Common myeloid progenitor, CD34-positive (primary cell): ENCODE measurements around the gene HIF3A.
"Not testable (repeated sequence)": the region's sequence is repeated elsewhere in the genome, so short reads cannot be mapped to it uniquely, and the experiment has no call there.

Source experiments
- CTCF ChIA-PET: fragments of 350-600 bp; sonication (Branson Sonifier 250); formaldehyde crosslinking; loops from one replicate; lab custom pipeline; 2021; ENCODE audit warnings: antibody characterized with exemption; lab: Charles Lee
- POLR2A ChIA-PET: fragments of 350-600 bp; sonication (Branson Sonifier 250); formaldehyde crosslinking; loops from one replicate; lab custom pipeline; 2021; ENCODE audit warnings: antibody characterized with exemption; lab: Charles Lee
- DNase-seq, 3 donors: peaks; one replicate each; pipeline versions ENCODE4 v3.0.0 to v3.0.0-alpha.2; 2013
- H3K27ac ChIP-seq, 2 experiments: 1 replicate in 1 of 2; 2 replicates in 1 of 2; pipeline ENCODE4 v1.7.0; 2013; ENCODE audit warnings: inconsistent platforms in 2 of 2, low read length in 2 of 2, mild to moderate bottlenecking in 2 of 2, low read depth in 1 of 2, moderate library complexity in 1 of 2; ENCODE audit not compliant: severe bottlenecking in 2 of 2, insufficient read depth in 1 of 2, poor library complexity in 1 of 2
- H3K27me3 ChIP-seq, 5 experiments: replicated peaks in 2 of 5; 1 replicate in 3 of 5; 2 replicates in 2 of 5; pipeline versions ENCODE4 v1.6.1 to v1.7.0; 2013; ENCODE audit warnings: low read length in 4 of 5, mild to moderate bottlenecking in 2 of 5, moderate library complexity in 2 of 5, inconsistent platforms in 1 of 5; ENCODE audit not compliant: insufficient read depth in 5 of 5, control insufficient read depth in 4 of 5
- H3K36me3 ChIP-seq, 4 experiments: 1 replicate in 2 of 4; 2 replicates in 2 of 4; pipeline versions ENCODE4 v1.6.1 to v1.7.0; 2013; ENCODE audit warnings: low read length in 3 of 4, control low read depth in 1 of 4, mild to moderate bottlenecking in 1 of 4; ENCODE audit not compliant: control insufficient read depth in 4 of 4, insufficient read depth in 4 of 4
- H3K4me1 ChIP-seq, 4 experiments: 1 replicate in 3 of 4; 2 replicates in 1 of 4; pipeline versions ENCODE4 v1.6.1 to v1.7.1; 2013; ENCODE audit warnings: low read length in 3 of 4, mild to moderate bottlenecking in 3 of 4, control low read depth in 1 of 4, inconsistent platforms in 1 of 4, moderate library complexity in 1 of 4; ENCODE audit not compliant: control insufficient read depth in 4 of 4, insufficient read depth in 4 of 4; ENCODE audit errors: control extremely low read depth in 1 of 4
- H3K4me3 ChIP-seq, 7 experiments: 1 replicate in 4 of 7; 2 replicates in 3 of 7; pipeline versions ENCODE4 v1.5.1 to v1.7.0; 2013; ENCODE audit warnings: mild to moderate bottlenecking in 7 of 7, low read length in 6 of 7, moderate library complexity in 6 of 7, inconsistent platforms in 2 of 7, low read depth in 2 of 7, control low read depth in 1 of 7; ENCODE audit not compliant: insufficient read depth in 4 of 7, control insufficient read depth in 1 of 7; ENCODE audit errors: extremely low read depth in 1 of 7
- H3K9me3 ChIP-seq, 5 experiments: 1 replicate in 4 of 5; 2 replicates in 1 of 5; pipeline versions ENCODE4 v1.6.1 to v1.7.1; 2013; ENCODE audit warnings: low read length in 4 of 5, mild to moderate bottlenecking in 2 of 5, inconsistent platforms in 1 of 5, low read depth in 1 of 5, moderate library complexity in 1 of 5; ENCODE audit not compliant: control insufficient read depth in 4 of 5, insufficient read depth in 2 of 5; ENCODE audit errors: control extremely low read depth in 1 of 5
- WGBS: methylation state at CpG from one replicate; pipeline ENCODE4 v1.1.5; 2013; ENCODE audit not compliant: insufficient coverage; 5-methylcytosine and 5-hydroxymethylcytosine counted together

HIF3A gene

GRCh38 chr19:46273931-46274330, 22.9 kb upstream of the HIF3A start:
- H3K4me3 ChIP-seq, H3K36me3 ChIP-seq, H3K27ac ChIP-seq, POLR2A ChIA-PET, H3K4me1 ChIP-seq, H3K9me3 ChIP-seq, DNase-seq, CTCF ChIA-PET: not testable (repeated sequence)
- H3K27me3 ChIP-seq, result peaks cover 3 to 40% (median 17%) of the 10 kb centered on the region in 5 experiments
- WGBS, result 92% methylated on average over 6 of the region's 6 CpGs

- Histone ChIP-seq H3K4me1 (peaks cover 0 to 6% (median 2%) of the 10 kb centered on the region in 4 experiments), H3K27me3 (peaks cover 0 to 4% (median 0%) of the 10 kb centered on the region in 5 experiments), H3K36me3 (no peaks in the 10 kb centered on the region), H3K4me3 (no peak overlapping the region), H3K9me3 (no peaks in the 10 kb centered on the region), H3K27ac (no peak overlapping the region)
- no peak for DNase-seq
- 97% methylated on average over 7 of the region's 7 CpGs for WGBS
- ChIA-PET POLR2A (no interaction called here), CTCF (interaction anchor here (4.1 kb wide), 1 partner anchor 18 kb away, joined by 21 read pairs; the partner anchor contains the start of gene HIF3A)
Measured at GRCh38 chr19:46279177-46279576, 17.7 kb upstream of the HIF3A start.

GRCh38 chr19:46283771-46284170, 13.1 kb upstream of the HIF3A start:
- 20% methylated on average over 3 of the region's 4 CpGs for WGBS
- Histone ChIP-seq H3K9me3 (no peaks in the 10 kb centered on the region), H3K4me1 (peaks cover 0 to 6% (median 2%) of the 10 kb centered on the region in 4 experiments), H3K27ac (no peak overlapping the region), H3K36me3 (no peaks in the 10 kb centered on the region), H3K27me3 (peaks cover 0 to 3% (median 0%) of the 10 kb centered on the region in 5 experiments), H3K4me3 (no peak overlapping the region)
- CTCF ChIA-PET, result interaction anchor here (0.5 to 1.0 kb wide), 3 partner anchors 9 to 114 kb away, joined by 3 read pairs; no protein-coding TSS in a partner anchor
- POLR2A ChIA-PET, result no interaction called here
- no peak for DNase-seq

GRCh38 chr19:46284635-46285034, 12.2 kb upstream of the HIF3A start:
- Histone ChIP-seq H3K27ac (no peak overlapping the region), H3K4me1 (peaks cover 0 to 6% (median 2%) of the 10 kb centered on the region in 4 experiments), H3K4me3 (no peak overlapping the region), H3K9me3 (peaks cover 0 to 3% (median 1%) of the 10 kb centered on the region in 5 experiments), H3K36me3 (no peaks in the 10 kb centered on the region), H3K27me3 (no peaks in the 10 kb centered on the region)
- POLR2A ChIA-PET, result no interaction called here
- 100% methylated on average over 9 of the region's 9 CpGs for WGBS
- CTCF ChIA-PET, result interaction anchor here (1.0 kb wide), 1 partner anchor 8 kb away, joined by 3 read pairs; no protein-coding TSS in a partner anchor
- no peak for DNase-seq

- Histone ChIP-seq H3K27me3 (no peaks in the 10 kb centered on the region), H3K9me3 (peaks cover 0 to 15% (median 3%) of the 10 kb centered on the region in 5 experiments), H3K4me3 (no peak overlapping the region), H3K36me3 (no peaks in the 10 kb centered on the region), H3K27ac (no peak overlapping the region), H3K4me1 (peaks cover 0 to 6% (median 2%) of the 10 kb centered on the region in 4 experiments)
- ChIA-PET POLR2A (no interaction called here), CTCF (no interaction called here)
- peak in 1 of 3 donors; percentile 67 for DNase-seq
- 77% methylated on average over 7 of the region's 7 CpGs for WGBS
Measured at GRCh38 chr19:46287585-46287984, 9.3 kb upstream of the HIF3A start.

- DNase-seq, result peak in 1 of 3 donors; percentile 37
- peaks cover 0 to 15% (median 3%) of the 10 kb centered on the region in 5 experiments for H3K9me3 ChIP-seq
- ChIA-PET CTCF (interaction anchor here (0.6 to 1.1 kb wide), 3 partner anchors 8 to 200 kb away, joined by 3 read pairs; no protein-coding TSS in a partner anchor), POLR2A (no interaction called here)
- no peaks in the 10 kb centered on the region for H3K4me1 ChIP-seq
- H3K27me3 ChIP-seq, result peaks cover 0 to 4% (median under 1%) of the 10 kb centered on the region in 5 experiments
- H3K4me3 ChIP-seq, result no peak overlapping the region
- H3K27ac ChIP-seq, result no peak overlapping the region
- WGBS, result 95% methylated on average over 2 of the region's 6 CpGs
- H3K36me3 ChIP-seq, result no peaks in the 10 kb centered on the region
Measured at GRCh38 chr19:46288896-46289588, 7.8 kb upstream of the HIF3A start.
